HCT116 (cell line): ENCODE data around the gene GPATCH2L. TPM values are rescaled to one million over a fixed set of nuclear protein-coding genes. Genes with fewer than 3 reads are reported as not detected.

Experiments used
- ATAC-seq: fragments of 200-7000 bp; cut with Tn5 transposase; 2 replicates; pipeline ENCODE4 v1.9.1; 2020; ENCODE audit warnings: mild to moderate bottlenecking, moderate library complexity
- BruUV-seq: library from RNA; stranded (reverse); fragments of 400-500 nt; replicated peaks from 2 replicates; lab custom pipeline; 2021; lab: Mats Ljungman, UMichigan
- CTCF ChIA-PET: fragments of 300-600 bp; sonication (Branson Sonifier 250); formaldehyde crosslinking; loops from one replicate; lab custom pipeline; 2021; ENCODE audit warnings: antibody characterized with exemption; lab: Charles Lee
- POLR2A ChIA-PET: fragments of 300-600, 350-600 bp; sonication (Branson Sonifier 250); formaldehyde crosslinking; loops from one replicate; lab custom pipeline; 2021; ENCODE audit warnings: antibody characterized with exemption; lab: Charles Lee
- RAD21 ChIA-PET, 2 experiments: fragments of 300-600 bp; sonication (Branson Sonifier 250); formaldehyde crosslinking; loops; one replicate each; lab custom pipeline; 2023; ENCODE audit warnings: low total read pairs in 2 of 2; ENCODE audit not compliant: uncharacterized antibody in 2 of 2, unreplicated experiment in 2 of 2, low non-redundant PET in 1 of 2; lab: Charles Lee
- DNase-seq: peaks from one replicate; pipeline ENCODE4 v3.0.0-alpha.2; 2010; ENCODE audit warnings: low read depth, low spot score
- H2AFZ ChIP-seq: fragments of 200-600 bp; shearing (Covaris generic), sonication (generic); 2 replicates; pipeline ENCODE4 v1.6.1; 2017; ENCODE audit warnings: low read depth, mixed run types, mixed read lengths, antibody characterized with exemption, low read length; ENCODE audit not compliant: poor library complexity, severe bottlenecking
- H3K27ac ChIP-seq: 2 replicates; pipeline ENCODE4 v1.5.1; 2012; ENCODE audit warnings: low read depth, low read length
- H3K27me3 ChIP-seq: fragments of 200-600 bp; sonication (generic); 2 replicates; pipeline ENCODE4 v1.6.1; 2016; ENCODE audit warnings: mixed run types, low read length, mixed read lengths; ENCODE audit not compliant: insufficient read depth
- H3K36me3 ChIP-seq, 2 experiments: fragments of 200-500 bp in 1 of 2; fragments of 200-600 bp in 1 of 2; sonication (Bioruptor generic) in 1 of 2; sonication (generic) in 1 of 2; 2 replicates each; pipeline versions ENCODE4 v1.5.1 to v1.6.1; 2014 to 2016; ENCODE audit warnings: low read length in 2 of 2, inconsistent platforms in 1 of 2, mixed read lengths in 1 of 2, mixed run types in 1 of 2; ENCODE audit not compliant: insufficient read depth in 2 of 2, control insufficient read depth in 1 of 2
- H3K4me1 ChIP-seq, 2 experiments: fragments of 200-600 bp in 1 of 2; sonication (generic) in 1 of 2; 2 replicates each; pipeline versions ENCODE4 v1.5.1 to v1.6.1; 2012 to 2017; ENCODE audit warnings: low read length in 2 of 2, inconsistent platforms in 1 of 2, mild to moderate bottlenecking in 1 of 2, mixed read lengths in 1 of 2, mixed run types in 1 of 2, moderate library complexity in 1 of 2; ENCODE audit not compliant: insufficient read depth in 2 of 2, control insufficient read depth in 1 of 2
- H3K4me2 ChIP-seq: fragments of 200-600 bp; sonication (generic); 2 replicates; pipeline ENCODE4 v1.6.1; 2017; ENCODE audit warnings: mixed run types, low read length, mixed read lengths
- H3K4me3 ChIP-seq, 2 experiments: fragments of 200-600 bp in 1 of 2; sonication (generic) in 1 of 2; replicated peaks in 1 of 2; 2 replicates each; pipeline ENCODE4 v1.5.1; 2011 to 2016; ENCODE audit warnings: low read length in 2 of 2, control low read depth in 1 of 2, low read depth in 1 of 2, mild to moderate bottlenecking in 1 of 2, mixed read lengths in 1 of 2, mixed run types in 1 of 2
- H3K79me2 ChIP-seq: fragments of 200-600 bp; sonication (generic); 2 replicates; pipeline ENCODE4 v1.6.1; 2017; ENCODE audit warnings: mild to moderate bottlenecking, mixed run types, low read length, moderate library complexity, mixed read lengths; ENCODE audit not compliant: insufficient read depth
- H3K9ac ChIP-seq: fragments of 200-600 bp; sonication (generic); 2 replicates; pipeline ENCODE4 v1.6.1; 2016; ENCODE audit warnings: low read length, mixed read lengths
- H3K9me2 ChIP-seq: fragments of 200-600 bp; sonication (generic), shearing (Covaris generic); 2 replicates; pipeline ENCODE4 v1.6.1; 2017; ENCODE audit warnings: mixed run types, mild to moderate bottlenecking, moderate library complexity; ENCODE audit not compliant: insufficient read depth
- H3K9me3 ChIP-seq, 2 experiments: fragments of 200-500 bp in 1 of 2; fragments of 200-600 bp in 1 of 2; sonication (Bioruptor generic) in 1 of 2; sonication (generic) in 1 of 2; 2 replicates each; pipeline ENCODE4 v1.6.1; 2014 to 2017; ENCODE audit warnings: low read length in 2 of 2, mixed read lengths in 2 of 2, inconsistent platforms in 1 of 2, low read depth in 1 of 2, mild to moderate bottlenecking in 1 of 2, mixed run types in 1 of 2, moderate library complexity in 1 of 2; ENCODE audit not compliant: control insufficient read depth in 1 of 2, insufficient read depth in 1 of 2
- H4K20me1 ChIP-seq: fragments of 200-600 bp; sonication (generic), shearing (Covaris generic); 2 replicates; pipeline ENCODE4 v1.6.1; 2017; ENCODE audit warnings: mixed run types, mild to moderate bottlenecking, moderate library complexity; ENCODE audit not compliant: insufficient read depth
- CBX3 ChIP-seq: IDR thresholded peaks from 2 replicates; pipeline ENCODE4 v1.6.1; 2012; ENCODE audit warnings: low read depth
- ELF1 ChIP-seq: IDR thresholded peaks from 2 replicates; pipeline ENCODE4 v1.6.1; 2012; ENCODE audit warnings: low read depth, borderline replicate concordance
- FOSL1 ChIP-seq: IDR thresholded peaks from 2 replicates; pipeline ENCODE4 v1.6.1; 2012; ENCODE audit warnings: low read depth
- JUND ChIP-seq: IDR thresholded peaks from 2 replicates; pipeline ENCODE4 v1.6.1; 2012
- POLR2A ChIP-seq: IDR thresholded peaks from 2 replicates; pipeline ENCODE4 v1.7.0; 2011; ENCODE audit warnings: borderline replicate concordance; ENCODE audit not compliant: insufficient read depth, insufficient read length; ENCODE audit errors: extremely low read depth
- SIN3A ChIP-seq: IDR thresholded peaks from 2 replicates; pipeline ENCODE4 v1.6.1; 2012; ENCODE audit warnings: low read depth
- SP1 ChIP-seq: IDR thresholded peaks from 2 replicates; pipeline ENCODE4 v1.6.1; 2012; ENCODE audit warnings: low read depth
- SRF ChIP-seq: IDR thresholded peaks from 2 replicates; pipeline ENCODE4 v1.6.1; 2012; ENCODE audit warnings: low read depth
- ZNF274 ChIP-seq: fragments of 200-500 bp; sonication (Bioruptor generic); IDR thresholded peaks from 2 replicates; pipeline ENCODE4 v1.6.1; 2014; ENCODE audit warnings: mild to moderate bottlenecking, low read depth, low read length, inconsistent platforms
- intact Hi-C: fragments of 100-400 bp; cut with micrococcal nuclease; formaldehyde crosslinking; loops from 2 replicates; pipeline ENCODE4 v1.10.0; 2022
- total RNA-seq: library from RNA; stranded (reverse); gene quantifications from one replicate; pipeline ENCODE4 v1.2.1, GENCODE V29; 2021; ENCODE audit not compliant: unreplicated experiment

The GPATCH2L gene
- total RNA-seq, 1 experiment from 2014 or later, result 49.2 TPM

GRCh38 chr14:76259029-76259735 is 107.5 kb downstream of the GPATCH2L start:
- H3K79me2 ChIP-seq, result no peaks in the 10 kb centered on the region
- no peaks in the 10 kb centered on the region for H3K27me3 ChIP-seq
- H3K36me3 ChIP-seq, result no peaks in the 10 kb centered on the region
- no TSS peak for BruUV-seq
- H2AFZ ChIP-seq, result no peak overlapping the region
- RAD21 ChIA-PET, result no interaction called here
- no peak for TF ChIP-seq ZNF274
- TF ChIP-seq POLR2A, result no peak
- no peak for TF ChIP-seq SIN3A
- no peak for TF ChIP-seq CBX3
- TF ChIP-seq SP1, result no peak
- no peak for TF ChIP-seq JUND
- TF ChIP-seq, all 23 proteins: peak for 0
- Histone ChIP-seq H3K9ac (no peak overlapping the region), H3K27ac (no peak overlapping the region), H3K4me2 (no peak overlapping the region), H3K4me3 (no peak overlapping the region), H3K9me3 (no peaks in the 10 kb centered on the region), H3K4me1 (no peaks in the 10 kb centered on the region), H3K9me2 (no peaks in the 10 kb centered on the region), H4K20me1 (no peaks in the 10 kb centered on the region)
- ChIA-PET POLR2A (no interaction called here), CTCF (no interaction called here)
- DNase-seq, result no peak
- ATAC-seq, result no peak
- intact Hi-C loops, result no loop called here

DNA sequence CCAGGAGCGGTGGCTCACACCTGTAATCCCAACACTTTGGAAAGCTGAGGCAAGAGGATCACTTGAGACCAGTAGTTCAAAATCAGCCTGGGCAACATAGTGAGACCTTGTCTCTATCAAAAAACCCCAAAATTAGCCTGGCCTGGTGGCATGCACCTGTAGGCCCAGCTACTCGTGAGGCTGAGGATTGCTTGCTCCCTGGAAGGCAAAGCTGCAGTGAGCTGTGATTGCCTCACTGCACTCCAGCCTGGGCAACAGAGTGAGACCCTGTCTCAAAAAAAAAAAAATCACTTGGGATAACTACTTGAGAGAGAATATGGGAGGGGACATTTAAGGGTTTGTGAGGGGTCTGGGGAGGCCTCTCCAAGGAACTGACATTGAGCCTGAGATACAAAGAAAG is 109.0 kb downstream of the GPATCH2L start:
- H3K9ac ChIP-seq, result no peak overlapping the region
- POLR2A ChIA-PET, result no interaction called here
- RAD21 ChIA-PET, result no interaction called here
- H3K9me2 ChIP-seq, result no peaks in the 10 kb centered on the region
- H3K4me1 ChIP-seq, result no peaks in the 10 kb centered on the region
- no peak for TF ChIP-seq SP1
- no peak for TF ChIP-seq SRF
- no peak for TF ChIP-seq ELF1
- no peak for TF ChIP-seq FOSL1
- H3K27me3 ChIP-seq, result no peaks in the 10 kb centered on the region
- H3K4me3 ChIP-seq, result no peak overlapping the region
- H2AFZ ChIP-seq, result no peak overlapping the region
- ATAC-seq (no peak), DNase-seq (no peak)
- CTCF ChIA-PET, result no interaction called here
- BruUV-seq, result no TSS peak
- H3K9me3 ChIP-seq, result no peaks in the 10 kb centered on the region
- intact Hi-C loops, result no loop called here
- no peak overlapping the region for H3K27ac ChIP-seq
- H3K4me2 ChIP-seq, result no peak overlapping the region
- H3K79me2 ChIP-seq, result no peaks in the 10 kb centered on the region
- H4K20me1 ChIP-seq, result no peaks in the 10 kb centered on the region
- H3K36me3 ChIP-seq, result no peaks in the 10 kb centered on the region
